ENCODE results near the gene GLYATL1. TPM values are rescaled to one million over a fixed set of nuclear protein-coding genes. Genes with fewer than 3 reads are reported as not detected.

Gene GLYATL1
- total and polyA plus RNA-seq, 9 donors, result 0.48 to 1.2 (median 0.82) TPM

- Histone ChIP-seq H3K4me3 (ENCODE audit: low read length) (no peak overlapping the region), H3K27ac (ENCODE audit: low read length) (no peak overlapping the region), H3K9me3 (replicated peaks; ENCODE audit: control insufficient read depth, low read depth, low read length) (peaks cover 13% of the 10 kb centered on the region), H3K36me3 (ENCODE audit: control insufficient read depth, insufficient read depth, low read length) (no peaks in the 10 kb centered on the region), H3K4me1 (ENCODE audit: control insufficient read depth, insufficient read depth, low read length) (no peaks in the 10 kb centered on the region), H3K27me3 (ENCODE audit: control insufficient read depth, insufficient read depth, low read length) (no peaks in the 10 kb centered on the region)
- no peak for DNase-seq
Measured at GRCh38 chr11:58913685-58914084, 25.6 kb upstream of the GLYATL1 start.

- no peak for DNase-seq
- H3K27me3 ChIP-seq (ENCODE audit: control insufficient read depth, insufficient read depth, low read length), result no peaks in the 10 kb centered on the region
- WGBS (ENCODE audit: insufficient coverage), result no CpG with 5 or more reads among the region's 2 CpGs
- no peaks in the 10 kb centered on the region for H3K36me3 ChIP-seq (ENCODE audit: control insufficient read depth, insufficient read depth, low read length)
- H3K27ac ChIP-seq (ENCODE audit: low read length), result no peak overlapping the region
- H3K4me3 ChIP-seq (ENCODE audit: low read length), result no peak overlapping the region
- H3K4me1 ChIP-seq (ENCODE audit: control insufficient read depth, insufficient read depth, low read length), result no peaks in the 10 kb centered on the region
- H3K9me3 ChIP-seq (replicated peaks; ENCODE audit: control insufficient read depth, low read depth, low read length), result peaks cover 13% of the 10 kb centered on the region
Measured at GRCh38 chr11:58914821-58915543, 24.3 kb upstream of the GLYATL1 start.

- no CpG with 5 or more reads among the region's 2 CpGs for WGBS (ENCODE audit: insufficient coverage)
- Histone ChIP-seq H3K4me3 (ENCODE audit: low read length) (no peak overlapping the region), H3K27me3 (ENCODE audit: control insufficient read depth, insufficient read depth, low read length) (no peaks in the 10 kb centered on the region), H3K4me1 (ENCODE audit: control insufficient read depth, insufficient read depth, low read length) (no peaks in the 10 kb centered on the region), H3K27ac (ENCODE audit: low read length) (no peak overlapping the region), H3K36me3 (ENCODE audit: control insufficient read depth, insufficient read depth, low read length) (no peaks in the 10 kb centered on the region), H3K9me3 (replicated peaks; ENCODE audit: control insufficient read depth, low read depth, low read length) (peaks cover 13% of the 10 kb centered on the region)
- DNase-seq, result no peak
Measured at GRCh38 chr11:58916637-58917036, 22.7 kb upstream of the GLYATL1 start.

- H3K4me1 ChIP-seq (ENCODE audit: control insufficient read depth, insufficient read depth, low read length), result no peaks in the 10 kb centered on the region
- WGBS (ENCODE audit: insufficient coverage), result 64% methylated on average over 2 of the region's 3 CpGs
- H3K4me3 ChIP-seq (ENCODE audit: low read length), result no peak overlapping the region
- no peaks in the 10 kb centered on the region for H3K27me3 ChIP-seq (ENCODE audit: control insufficient read depth, insufficient read depth, low read length)
- H3K9me3 ChIP-seq (replicated peaks; ENCODE audit: control insufficient read depth, low read depth, low read length), result peaks cover 13% of the 10 kb centered on the region
- no peak for DNase-seq
- H3K27ac ChIP-seq (ENCODE audit: low read length), result no peak overlapping the region
- H3K36me3 ChIP-seq (ENCODE audit: control insufficient read depth, insufficient read depth, low read length), result no peaks in the 10 kb centered on the region
Measured at GRCh38 chr11:58917159-58917783, 22.0 kb upstream of the GLYATL1 start.

GRCh38 chr11:58919561-58919960, 19.7 kb upstream of the GLYATL1 start:
- Histone ChIP-seq H3K27ac (ENCODE audit: low read length) (no peak overlapping the region), H3K4me1 (ENCODE audit: control insufficient read depth, insufficient read depth, low read length) (no peaks in the 10 kb centered on the region), H3K27me3 (ENCODE audit: control insufficient read depth, insufficient read depth, low read length) (no peaks in the 10 kb centered on the region), H3K9me3 (replicated peaks; ENCODE audit: control insufficient read depth, low read depth, low read length) (peaks cover 13% of the 10 kb centered on the region), H3K4me3 (ENCODE audit: low read length) (no peak overlapping the region), H3K36me3 (ENCODE audit: control insufficient read depth, insufficient read depth, low read length) (no peaks in the 10 kb centered on the region)
- no peak for DNase-seq
- 79% methylated on average over 3 of the region's 6 CpGs for WGBS (ENCODE audit: insufficient coverage)

- no peaks in the 10 kb centered on the region for H3K36me3 ChIP-seq (ENCODE audit: control insufficient read depth, insufficient read depth, low read length)
- H3K27ac ChIP-seq (ENCODE audit: low read length), result no peak overlapping the region
- H3K9me3 ChIP-seq (replicated peaks; ENCODE audit: control insufficient read depth, low read depth, low read length), result peaks cover 13% of the 10 kb centered on the region
- no peak for DNase-seq
- H3K4me3 ChIP-seq (ENCODE audit: low read length), result no peak overlapping the region
- H3K27me3 ChIP-seq (ENCODE audit: control insufficient read depth, insufficient read depth, low read length), result no peaks in the 10 kb centered on the region
- WGBS (ENCODE audit: insufficient coverage), result 82% methylated on average over 1 of the region's 2 CpGs
- H3K4me1 ChIP-seq (ENCODE audit: control insufficient read depth, insufficient read depth, low read length), result no peaks in the 10 kb centered on the region
Measured at GRCh38 chr11:58919980-58920379, 19.3 kb upstream of the GLYATL1 start.

GRCh38 chr11:58921778-58922390, 17.4 kb upstream of the GLYATL1 start:
- Histone ChIP-seq H3K27ac (ENCODE audit: low read length) (no peak overlapping the region), H3K4me1 (ENCODE audit: control insufficient read depth, insufficient read depth, low read length) (no peaks in the 10 kb centered on the region), H3K4me3 (ENCODE audit: low read length) (no peak overlapping the region), H3K36me3 (ENCODE audit: control insufficient read depth, insufficient read depth, low read length) (no peaks in the 10 kb centered on the region), H3K27me3 (ENCODE audit: control insufficient read depth, insufficient read depth, low read length) (no peaks in the 10 kb centered on the region), H3K9me3 (replicated peaks; ENCODE audit: control insufficient read depth, low read depth, low read length) (peaks cover 6% of the 10 kb centered on the region)
- 71% methylated on average over 1 of the region's 5 CpGs for WGBS (ENCODE audit: insufficient coverage)
- no peak for DNase-seq

- no peak overlapping the region for H3K4me3 ChIP-seq (ENCODE audit: low read length)
- no peak for DNase-seq
- no peaks in the 10 kb centered on the region for H3K36me3 ChIP-seq (ENCODE audit: control insufficient read depth, insufficient read depth, low read length)
- no peaks in the 10 kb centered on the region for H3K27me3 ChIP-seq (ENCODE audit: control insufficient read depth, insufficient read depth, low read length)
- H3K27ac ChIP-seq (ENCODE audit: low read length), result no peak overlapping the region
- WGBS (ENCODE audit: insufficient coverage), result 50% methylated on average over 1 of the region's 5 CpGs
- H3K9me3 ChIP-seq (replicated peaks; ENCODE audit: control insufficient read depth, low read depth, low read length), result peaks cover under 1% of the 10 kb centered on the region
- H3K4me1 ChIP-seq (ENCODE audit: control insufficient read depth, insufficient read depth, low read length), result peaks cover 3% of the 10 kb centered on the region
Measured at GRCh38 chr11:58922479-58922878, 16.8 kb upstream of the GLYATL1 start.

- DNase-seq, result no peak
- Histone ChIP-seq H3K9me3 (replicated peaks; ENCODE audit: control insufficient read depth, low read depth, low read length) (no peaks in the 10 kb centered on the region), H3K4me1 (ENCODE audit: control insufficient read depth, insufficient read depth, low read length) (peaks cover 9% of the 10 kb centered on the region), H3K27me3 (ENCODE audit: control insufficient read depth, insufficient read depth, low read length) (peaks cover 2% of the 10 kb centered on the region), H3K4me3 (ENCODE audit: low read length) (no peak overlapping the region), H3K36me3 (ENCODE audit: control insufficient read depth, insufficient read depth, low read length) (no peaks in the 10 kb centered on the region), H3K27ac (ENCODE audit: low read length) (no peak overlapping the region)
- WGBS (ENCODE audit: insufficient coverage), result 0% methylated on average over 1 of the region's 5 CpGs
Measured at GRCh38 chr11:58923300-58923788, 15.9 kb upstream of the GLYATL1 start.

GRCh38 chr11:58924230-58924629, 15.1 kb upstream of the GLYATL1 start:
- Histone ChIP-seq H3K27ac (ENCODE audit: low read length) (no peak overlapping the region), H3K36me3 (ENCODE audit: control insufficient read depth, insufficient read depth, low read length) (no peaks in the 10 kb centered on the region), H3K9me3 (replicated peaks; ENCODE audit: control insufficient read depth, low read depth, low read length) (no peaks in the 10 kb centered on the region), H3K4me1 (ENCODE audit: control insufficient read depth, insufficient read depth, low read length) (peaks cover 10% of the 10 kb centered on the region), H3K4me3 (ENCODE audit: low read length) (no peak overlapping the region), H3K27me3 (ENCODE audit: control insufficient read depth, insufficient read depth, low read length) (peaks cover 3% of the 10 kb centered on the region)
- no CpG with 5 or more reads among the region's 4 CpGs for WGBS (ENCODE audit: insufficient coverage)
- DNase-seq, result no peak
